Right lobe of liver (tissue), 6 donors: ENCODE measurements around the gene RAB4B. TPM values are rescaled to one million over a fixed set of nuclear protein-coding genes. Genes with fewer than 3 reads are reported as not detected.

Experiments used
- ATAC-seq, 4 donors: fragments of 200-7000 bp; cut with Tn5 transposase; one replicate each; pipeline ENCODE4 v1.9.1; 2020; ENCODE audit warnings: mild to moderate bottlenecking in 4 of 4, moderate library complexity in 4 of 4
- DNase-seq, 3 donors: peaks; one replicate each; pipeline ENCODE4 v3.0.0-alpha.2; 2020
- H3K27ac ChIP-seq, 3 donors: fragments of 200-600 bp; one replicate each; pipeline ENCODE4 v1.8.0; 2022
- H3K27me3 ChIP-seq, 2 donors: fragments of 200-600 bp; one replicate each; pipeline ENCODE4 v1.8.0; 2022
- H3K36me3 ChIP-seq, 4 donors: fragments of 200-600 bp; sonication (generic) in 1 of 4; one replicate each; pipeline versions ENCODE4 v1.5.1 to v1.8.0; 2017 to 2022; ENCODE audit warnings: control low read depth in 1 of 4
- H3K4me1 ChIP-seq, 4 donors: fragments of 200-600 bp; sonication (generic) in 1 of 4; one replicate each; pipeline versions ENCODE4 v1.5.1 to v1.8.0; 2017 to 2022; ENCODE audit warnings: control low read depth in 1 of 4
- H3K4me3 ChIP-seq, 3 donors: fragments of 200-600 bp; one replicate each; pipeline ENCODE4 v1.8.0; 2022
- H3K9me3 ChIP-seq, 4 donors: fragments of 200-600 bp; sonication (generic) in 1 of 4; one replicate each; pipeline versions ENCODE4 v1.5.1 to v1.8.0; 2017 to 2022; ENCODE audit warnings: control low read depth in 1 of 4
- CTCF ChIP-seq, 4 donors: fragments of 200-600 bp in 3 of 4; fragments of 450-650 bp in 1 of 4; IDR thresholded peaks; one replicate each; pipeline versions ENCODE4 v1.5.1 to v1.8.0; 2016 to 2022; ENCODE audit warnings: antibody characterized with exemption in 4 of 4, mild to moderate bottlenecking in 2 of 4
- POLR2A ChIP-seq: fragments of 450-650 bp; IDR thresholded peaks from one replicate; pipeline ENCODE4 v1.6.1; 2017; ENCODE audit warnings: antibody characterized with exemption, mild to moderate bottlenecking
- WGBS: methylation state at CpG from one replicate; pipeline ENCODE4 v1.1.6; 2018; ENCODE audit warnings: low coverage, low lambda C conversion rate; ENCODE audit not compliant: insufficient coverage; ENCODE audit errors: missing lambda C conversion rate; 5-methylcytosine and 5-hydroxymethylcytosine counted together
- intact Hi-C, 2 donors: fragments of 100-400 bp; cut with DNase I; formaldehyde crosslinking; loops; one replicate each; pipeline versions ENCODE4 v1.11.2 to v1.14.1; 2022
- total RNA-seq, 6 experiments: library from RNA; depleted of rRNA in 2 of 6; stranded (reverse); fragments of >200 nt in 2 of 6; fragmentation: NEBNext Ultra II Directional in 3 of 6; extraction: Animal tissue kit (Norgen Biotek cat#: 25700) in 3 of 6; gene quantifications; one replicate each; pipeline versions ENCODE4 v1.1.0 to v1.2.4, GENCODE V29; 2016 to 2023
- donor health status: DM: no; HTN: yes; CAD: no.
- donor health status: DM: no; HTN: no; CAD: no.
- donor health status: DM: no; HTN: no; CAD: no.
- donor health status: DM: no; HTN: yes; CAD: no.
- donor health status: DM: no; HTN: yes; CAD: no.

The RAB4B gene
- total RNA-seq, 6 experiments from 2014 or later: 6.4 to 17.2 (median 10.2) TPM

GRCh38 chr19:40740747-40741146, 37.3 kb upstream of the RAB4B start:
- Histone ChIP-seq H3K27me3 (no peaks in the 10 kb centered on the region), H3K9me3 (no peaks in the 10 kb centered on the region), H3K36me3 (peaks cover 0 to 25% (median 7%) of the 10 kb centered on the region in 4 donors), H3K4me3 (no peak overlapping the region), H3K27ac (no peak overlapping the region), H3K4me1 (peaks cover 0 to 11% (median 0%) of the 10 kb centered on the region in 4 donors)
- intact Hi-C loops: no loop called here
- no peak for TF ChIP-seq CTCF (IDR thresholded peaks at IDR 0.05)
- no peak for TF ChIP-seq POLR2A
- no peak for DNase-seq
- 60% methylated on average over 4 of the region's 6 CpGs for WGBS
- no peak for ATAC-seq

- ATAC-seq (peak in 2 of 4 donors; percentile 2 to 3), DNase-seq (no peak)
- Histone ChIP-seq H3K4me3 (no peak overlapping the region), H3K27me3 (no peaks in the 10 kb centered on the region), H3K9me3 (no peaks in the 10 kb centered on the region), H3K36me3 (peaks cover 0 to 24% (median 5%) of the 10 kb centered on the region in 4 donors), H3K4me1 (peaks cover 0 to 7% (median 0%) of the 10 kb centered on the region in 4 donors), H3K27ac (no peak overlapping the region)
- TF ChIP-seq POLR2A: no peak
- TF ChIP-seq CTCF (IDR thresholded peaks at IDR 0.05): no peak
- intact Hi-C loops: no loop called here
- 85% methylated on average over 4 of the region's 10 CpGs for WGBS
Observed at GRCh38 chr19:40741527-40742390, 36.3 kb upstream of the RAB4B start.

DNA sequence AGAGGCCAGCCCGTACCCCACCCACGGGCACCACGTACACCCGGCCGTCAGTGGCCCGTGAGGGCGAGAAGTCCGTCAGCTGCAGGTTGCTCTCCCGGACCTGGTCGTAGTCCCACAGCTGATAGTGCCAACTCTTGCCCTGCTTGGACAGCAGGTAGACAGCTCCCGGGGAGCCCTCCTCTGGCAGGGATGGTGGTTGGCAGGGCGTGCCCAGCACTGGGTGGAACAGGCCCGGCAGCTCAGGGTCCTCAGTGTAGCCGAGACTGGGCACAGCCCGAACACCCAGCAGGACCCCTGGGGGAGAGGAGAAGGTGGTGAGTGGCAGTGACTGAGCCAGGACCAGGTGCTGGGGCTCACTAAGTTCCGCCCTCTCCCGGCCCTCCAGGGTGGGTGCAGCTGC, 35.6 kb upstream of the RAB4B start:
- peaks cover 0 to 17% (median under 1%) of the 10 kb centered on the region in 4 donors for H3K36me3 ChIP-seq
- H3K27ac ChIP-seq: no peak overlapping the region
- 0% methylated on average over 1 of the region's 17 CpGs for WGBS

GRCh38 chr19:40742886-40743285, 35.2 kb upstream of the RAB4B start:
- no peak for TF ChIP-seq POLR2A
- no peak for TF ChIP-seq CTCF (IDR thresholded peaks at IDR 0.05)
- ATAC-seq (no peak), DNase-seq (no peak)
- peaks cover 0 to 7% (median 0%) of the 10 kb centered on the region in 4 donors for H3K4me1 ChIP-seq
- H3K9me3 ChIP-seq: no peaks in the 10 kb centered on the region
- WGBS: 80% methylated on average over 1 of the region's 12 CpGs
- no peak overlapping the region for H3K27ac ChIP-seq
- H3K4me3 ChIP-seq: no peak overlapping the region
- intact Hi-C loops: no loop called here
- no peaks in the 10 kb centered on the region for H3K27me3 ChIP-seq
- H3K36me3 ChIP-seq: peaks cover 0 to 13% (median 0%) of the 10 kb centered on the region in 4 donors

More for the DNA sequence above, 35.6 kb upstream of the RAB4B start:
- peak; percentile 50 to 81 (median 78) for DNase-seq
- H3K9me3 ChIP-seq: no peaks in the 10 kb centered on the region
- no peaks in the 10 kb centered on the region for H3K27me3 ChIP-seq
- ATAC-seq: peak; percentile 56 to 86 (median 68)
- no peak overlapping the region for H3K4me3 ChIP-seq
- intact Hi-C loops: no loop called here
- TF ChIP-seq POLR2A (no peak), CTCF (IDR thresholded peaks at IDR 0.05) (peak in 1 of 4 donors; percentile 25)
- peaks cover 0 to 7% (median 0%) of the 10 kb centered on the region in 4 donors for H3K4me1 ChIP-seq
